SU-DHL-6 (cell line): ENCODE results near the gene TMC1.
"Not testable (repeated sequence)": the region's sequence is repeated elsewhere in the genome, so short reads cannot be mapped to it uniquely, and the experiment has no call there.

Source experiments
- H2AFZ ChIP-seq: fragments of 200-600 bp; sonication (generic); 2 replicates; pipeline ENCODE4 v1.6.1; 2014; ENCODE audit warnings: low read depth, mild to moderate bottlenecking, moderate library complexity, mixed read lengths, antibody characterized with exemption, low read length; ENCODE audit not compliant: severe bottlenecking
- H3F3A ChIP-seq: fragments of 200-600 bp; shearing (Covaris generic); 2 replicates; pipeline ENCODE4 v1.6.0; 2016; ENCODE audit warnings: antibody characterized with exemption, mild to moderate bottlenecking; ENCODE audit not compliant: insufficient read depth
- H3K27ac ChIP-seq: fragments of 200-600 bp; sonication (generic); 2 replicates; pipeline ENCODE4 v1.5.1; 2016; ENCODE audit warnings: low read depth, mild to moderate bottlenecking, low read length, moderate library complexity, mixed read lengths
- H3K27me3 ChIP-seq: fragments of 200-600 bp; sonication (generic), shearing (Covaris generic); 2 replicates; pipeline ENCODE4 v1.6.0; 2014; ENCODE audit warnings: mild to moderate bottlenecking, low read length
- H3K36me3 ChIP-seq: fragments of 200-600 bp; sonication (generic); 2 replicates; pipeline ENCODE4 v1.6.1; 2014; ENCODE audit warnings: mild to moderate bottlenecking, low read length, mixed read lengths
- H3K4me2 ChIP-seq: fragments of 300-600, 200-600 bp; shearing (Covaris generic), sonication (generic); 2 replicates; pipeline ENCODE4 v1.6.0; 2014; ENCODE audit warnings: low read length, low read depth, mild to moderate bottlenecking; ENCODE audit not compliant: poor library complexity, severe bottlenecking
- H3K4me3 ChIP-seq: fragments of 200-600 bp; sonication (generic); 2 replicates; pipeline ENCODE4 v1.5.1; 2014; ENCODE audit warnings: antibody characterized with exemption, low read length, mild to moderate bottlenecking, mixed read lengths; ENCODE audit not compliant: insufficient read depth, poor library complexity, severe bottlenecking
- H3K79me2 ChIP-seq: fragments of 200-600 bp; sonication (generic); 2 replicates; pipeline ENCODE4 v1.6.1; 2014; ENCODE audit warnings: mild to moderate bottlenecking, low read length, moderate library complexity; ENCODE audit not compliant: insufficient read depth
- H3K9ac ChIP-seq: fragments of 200-600 bp; sonication (generic); 2 replicates; pipeline ENCODE4 v1.7.0; 2014; ENCODE audit warnings: mild to moderate bottlenecking, low read length
- H3K9me2 ChIP-seq: fragments of 200-600 bp; sonication (generic); replicated peaks from 2 replicates; pipeline ENCODE4 v1.6.1; 2014; ENCODE audit warnings: low read length; ENCODE audit not compliant: insufficient read depth
- H3K9me3 ChIP-seq: fragments of 200-600 bp; sonication (generic); 2 replicates; pipeline ENCODE4 v1.6.1; 2014; ENCODE audit warnings: low read length, mixed read lengths; ENCODE audit not compliant: insufficient read depth
- H4K20me1 ChIP-seq: fragments of 200-600 bp; sonication (generic); 2 replicates; pipeline ENCODE4 v1.6.1; 2014; ENCODE audit warnings: low read depth, mild to moderate bottlenecking, antibody characterized with exemption, low read length, moderate library complexity, mixed read lengths
- EZH2phosphoT487 ChIP-seq: fragments of 200-600 bp; sonication (generic), shearing (Covaris generic); conservative IDR thresholded peaks from 2 replicates; pipeline ENCODE4 v1.6.1; 2018; ENCODE audit warnings: mild to moderate bottlenecking, antibody characterized with exemption, low read length, moderate library complexity, mixed read lengths
- TF ChIP-seq, protein P1 (sequence below): fragments of 200-600 bp; sonication (generic); IDR thresholded peaks from one replicate; pipeline ENCODE4 v1.5.1; 2017; ENCODE audit warnings: antibody characterized with exemption, mild to moderate bottlenecking, low read length, moderate library complexity; ENCODE audit not compliant: insufficient read depth, poor library complexity, severe bottlenecking

The TMC1 gene

DNA sequence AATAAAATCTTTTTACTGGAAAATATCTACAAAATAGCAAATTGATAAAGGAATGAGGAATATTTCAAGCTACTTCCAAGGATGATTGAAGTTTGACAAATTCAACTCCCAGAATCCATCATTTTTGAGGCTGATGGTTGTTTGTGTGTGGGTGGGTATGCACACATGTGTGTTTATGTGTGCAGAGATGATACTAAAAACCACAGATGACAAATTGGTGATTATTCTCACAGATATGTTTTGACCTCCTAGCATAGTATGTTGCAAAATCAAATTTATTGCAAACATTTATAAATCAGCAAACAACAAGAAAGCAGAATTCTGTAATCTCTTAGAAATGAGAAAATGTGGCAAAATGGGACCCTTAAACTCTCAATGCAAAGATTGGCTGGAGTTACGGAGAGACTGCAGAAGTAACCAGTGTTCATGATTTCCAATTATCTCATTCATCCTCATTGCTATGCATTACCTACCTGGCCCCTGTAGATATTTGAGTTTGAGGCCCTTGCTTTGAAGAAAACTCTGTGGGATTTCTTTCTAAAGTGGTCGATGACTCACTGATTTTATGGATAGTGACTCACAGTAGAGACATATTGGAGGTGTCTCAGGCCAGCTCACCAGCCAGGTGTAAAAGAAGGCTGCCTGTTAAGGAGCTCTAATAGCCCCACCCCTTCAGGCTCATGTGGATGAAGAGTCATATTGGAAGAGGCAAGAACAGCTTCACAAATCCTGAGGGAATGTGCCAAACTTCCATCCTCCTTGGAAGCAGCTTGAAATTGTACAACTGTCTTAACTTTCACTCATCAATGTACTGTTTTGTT lies 44.6 kb upstream of the TMC1 start:
- Histone ChIP-seq H3K9me2 (no peaks in the 10 kb centered on the region), H3K79me2 (no peaks in the 10 kb centered on the region), H4K20me1 (no peaks in the 10 kb centered on the region), H3K27ac (no peak overlapping the region), H3K4me3 (no peak overlapping the region), H3K9me3 (no peaks in the 10 kb centered on the region), H3K27me3 (no peaks in the 10 kb centered on the region), H3K9ac (no peak overlapping the region), H3F3A (no peaks in the 10 kb centered on the region), H3K36me3 (no peaks in the 10 kb centered on the region), H3K4me2 (no peak overlapping the region), H2AFZ (no peak overlapping the region)
- TF ChIP-seq, protein P1, sequence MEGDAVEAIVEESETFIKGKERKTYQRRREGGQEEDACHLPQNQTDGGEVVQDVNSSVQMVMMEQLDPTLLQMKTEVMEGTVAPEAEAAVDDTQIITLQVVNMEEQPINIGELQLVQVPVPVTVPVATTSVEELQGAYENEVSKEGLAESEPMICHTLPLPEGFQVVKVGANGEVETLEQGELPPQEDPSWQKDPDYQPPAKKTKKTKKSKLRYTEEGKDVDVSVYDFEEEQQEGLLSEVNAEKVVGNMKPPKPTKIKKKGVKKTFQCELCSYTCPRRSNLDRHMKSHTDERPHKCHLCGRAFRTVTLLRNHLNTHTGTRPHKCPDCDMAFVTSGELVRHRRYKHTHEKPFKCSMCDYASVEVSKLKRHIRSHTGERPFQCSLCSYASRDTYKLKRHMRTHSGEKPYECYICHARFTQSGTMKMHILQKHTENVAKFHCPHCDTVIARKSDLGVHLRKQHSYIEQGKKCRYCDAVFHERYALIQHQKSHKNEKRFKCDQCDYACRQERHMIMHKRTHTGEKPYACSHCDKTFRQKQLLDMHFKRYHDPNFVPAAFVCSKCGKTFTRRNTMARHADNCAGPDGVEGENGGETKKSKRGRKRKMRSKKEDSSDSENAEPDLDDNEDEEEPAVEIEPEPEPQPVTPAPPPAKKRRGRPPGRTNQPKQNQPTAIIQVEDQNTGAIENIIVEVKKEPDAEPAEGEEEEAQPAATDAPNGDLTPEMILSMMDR, result no peak
- TF ChIP-seq EZH2phosphoT487, result no peak

DNA sequence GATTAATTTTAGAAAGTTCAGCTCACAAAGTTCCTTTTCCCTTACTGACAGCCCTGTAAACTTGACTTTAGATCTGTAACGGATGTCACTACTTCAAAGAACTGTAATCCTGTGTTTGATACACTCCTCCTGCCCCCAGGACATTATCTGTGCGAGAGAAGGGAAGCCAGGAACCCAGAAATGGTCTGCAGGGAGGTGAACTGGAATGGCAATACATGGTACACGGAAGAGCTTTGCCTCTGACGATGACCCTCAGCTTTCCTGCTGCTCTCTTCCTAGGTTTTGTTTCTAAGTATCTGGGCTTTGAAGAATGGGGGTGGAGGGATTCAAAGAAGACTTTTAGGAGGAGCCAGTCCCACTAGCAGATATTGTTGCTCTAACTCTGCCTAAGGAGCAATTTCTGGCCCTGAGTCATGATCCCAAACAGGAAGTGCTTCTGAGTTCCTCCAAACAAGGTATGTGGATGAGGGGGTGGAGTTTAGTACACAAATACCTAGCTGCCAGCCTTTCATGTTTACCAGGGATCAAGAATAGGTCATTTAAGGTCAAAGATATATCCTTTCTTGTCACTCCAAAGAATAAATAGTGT lies 43.4 kb upstream of the TMC1 start:
- Histone ChIP-seq H3K36me3 (no peaks in the 10 kb centered on the region), H3K27me3 (no peaks in the 10 kb centered on the region), H3K4me2 (no peak overlapping the region), H3K9ac (no peak overlapping the region), H3F3A (no peaks in the 10 kb centered on the region), H4K20me1 (no peaks in the 10 kb centered on the region), H3K27ac (no peak overlapping the region), H3K79me2 (no peaks in the 10 kb centered on the region), H3K9me3 (no peaks in the 10 kb centered on the region), H2AFZ (no peak overlapping the region), H3K4me3 (no peak overlapping the region), H3K9me2 (no peaks in the 10 kb centered on the region)
- TF ChIP-seq EZH2phosphoT487, result no peak
- TF ChIP-seq, protein P1, result no peak

DNA sequence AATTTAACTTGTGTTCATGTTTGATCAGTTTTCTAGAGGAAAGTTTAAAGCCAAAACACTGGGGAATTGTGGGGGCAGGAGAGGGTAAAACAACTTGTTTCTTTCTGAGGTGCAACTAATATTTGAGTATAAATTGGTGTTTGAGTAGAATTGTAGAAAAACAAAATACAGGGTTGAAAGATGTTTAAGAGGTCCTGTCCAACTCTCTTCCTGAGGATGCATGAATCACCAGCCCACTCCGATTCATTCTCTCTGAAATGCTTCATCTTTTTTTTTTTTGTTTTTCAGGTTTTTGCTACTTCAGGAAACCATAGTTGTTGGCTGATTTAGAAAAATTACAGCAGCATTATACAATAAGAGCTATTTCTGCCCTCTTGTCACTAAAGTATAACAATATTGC lies 42.4 kb upstream of the TMC1 start:
- no peak for TF ChIP-seq EZH2phosphoT487
- TF ChIP-seq, protein P1, result no peak
- no peaks in the 10 kb centered on the region for H3F3A ChIP-seq
- H3K9me2 ChIP-seq, result no peaks in the 10 kb centered on the region
- H3K27me3 ChIP-seq, result no peaks in the 10 kb centered on the region
- no peaks in the 10 kb centered on the region for H3K9me3 ChIP-seq
- no peaks in the 10 kb centered on the region for H3K36me3 ChIP-seq
- no peak overlapping the region for H2AFZ ChIP-seq
- no peak overlapping the region for H3K4me3 ChIP-seq
- H3K9ac ChIP-seq, result no peak overlapping the region
- no peak overlapping the region for H3K4me2 ChIP-seq
- no peak overlapping the region for H3K27ac ChIP-seq
- H4K20me1 ChIP-seq, result no peaks in the 10 kb centered on the region
- H3K79me2 ChIP-seq, result no peaks in the 10 kb centered on the region

DNA sequence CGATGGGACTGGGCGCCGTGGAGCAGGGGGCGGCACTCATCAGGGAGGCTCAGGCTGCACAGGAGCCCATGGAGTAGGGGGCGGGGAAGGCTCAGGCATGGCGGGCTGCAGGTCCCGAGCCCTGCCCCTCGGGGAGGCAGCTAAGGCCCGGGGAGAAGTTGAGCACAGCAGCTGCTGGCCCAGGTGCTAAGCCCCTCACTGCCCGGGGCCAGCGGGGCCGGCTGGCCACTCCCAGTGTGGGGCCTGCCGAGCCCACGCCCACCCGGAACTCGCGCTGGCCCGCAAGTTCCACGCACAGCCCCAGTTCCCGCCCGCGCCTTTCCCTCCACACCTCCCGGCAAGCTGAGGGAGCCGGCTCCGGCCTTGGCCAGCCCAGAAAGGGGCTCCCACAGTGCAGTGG lies 41.1 kb upstream of the TMC1 start:
- H3K9me2 ChIP-seq, H3K36me3 ChIP-seq, H3K9ac ChIP-seq, H3K27me3 ChIP-seq, H3F3A ChIP-seq, H3K79me2 ChIP-seq, H2AFZ ChIP-seq, H3K27ac ChIP-seq, H3K4me2 ChIP-seq, H3K9me3 ChIP-seq, H4K20me1 ChIP-seq, H3K4me3 ChIP-seq: not testable (repeated sequence)
